Body of pancreas (tissue), 4 donors: ENCODE measurements around the gene ALDH9A1. TPM values are rescaled to one million over a fixed set of nuclear protein-coding genes. Genes with fewer than 3 reads are reported as not detected.

Experiments
- ATAC-seq: fragments of 150-250 bp; one replicate; pipeline ENCODE4 v1.9.1; 2016
- DNase-seq, 4 donors: peaks; one replicate each; pipeline ENCODE4 v3.0.0-alpha.2; 2019
- H3K27ac ChIP-seq, 4 donors: fragments of 200-600 bp; sonication (generic); 1 replicate in 3 of 4; 2 replicates in 1 of 4; pipeline versions ENCODE4 v1.5.1 to v1.6.1; 2016 to 2019; ENCODE audit warnings: mild to moderate bottlenecking in 1 of 4, mixed read lengths in 1 of 4, moderate library complexity in 1 of 4
- H3K27me3 ChIP-seq, 2 donors: fragments of 200-600 bp; sonication (generic); one replicate each; pipeline ENCODE4 v1.6.0; 2016; ENCODE audit warnings: mild to moderate bottlenecking in 1 of 2
- H3K36me3 ChIP-seq, 2 donors: fragments of 200-600 bp; sonication (generic); replicated peaks in 1 of 2; 2 replicates each; pipeline ENCODE4 v1.5.1; 2016; ENCODE audit warnings: low read depth in 2 of 2; ENCODE audit not compliant: insufficient read depth in 1 of 2
- H3K4me1 ChIP-seq: fragments of 200-600 bp; sonication (generic); one replicate; pipeline ENCODE4 v1.6.0; 2016
- H3K4me3 ChIP-seq, 2 donors: fragments of 200-600 bp; sonication (generic); 1 replicate in 1 of 2; 2 replicates in 1 of 2; pipeline ENCODE4 v1.5.1; 2016 to 2019
- H3K9me3 ChIP-seq, 3 donors: fragments of 200-600 bp; sonication (generic); 1 replicate in 2 of 3; 2 replicates in 1 of 3; pipeline ENCODE4 v1.5.1; 2016
- POLR2A ChIP-seq, 3 donors: fragments of 450-650 bp; IDR thresholded peaks; one replicate each; pipeline ENCODE4 v1.6.1; 2016; ENCODE audit warnings: antibody characterized with exemption in 3 of 3, mild to moderate bottlenecking in 2 of 3
- WGBS, 2 donors: methylation state at CpG; one replicate each; pipeline ENCODE4 v1.1.5; 2017; 5-methylcytosine and 5-hydroxymethylcytosine counted together
- intact Hi-C: fragments of 100-400 bp; cut with DNase I; formaldehyde crosslinking; loops from one replicate; pipeline ENCODE4 v1.15.1; 2023
- total RNA-seq, 2 donors: library from RNA; depleted of rRNA; stranded (reverse); fragments of >200 nt; gene quantifications; one replicate each; pipeline ENCODE4 v1.1.0, GENCODE V29; 2016
- TF ChIP-seq, protein P1 (sequence below), 7 experiments: fragments of 450-650 bp in 4 of 7; fragments of 200-600 bp in 3 of 7; sonication (generic) in 3 of 7; IDR thresholded peaks; one replicate each; pipeline ENCODE4 v1.5.1; 2016 to 2019; ENCODE audit warnings: antibody characterized with exemption in 7 of 7

ALDH9A1 gene
- total RNA-seq, 2 donors from 2014 or later: 20.8 to 30.1 TPM

DNA sequence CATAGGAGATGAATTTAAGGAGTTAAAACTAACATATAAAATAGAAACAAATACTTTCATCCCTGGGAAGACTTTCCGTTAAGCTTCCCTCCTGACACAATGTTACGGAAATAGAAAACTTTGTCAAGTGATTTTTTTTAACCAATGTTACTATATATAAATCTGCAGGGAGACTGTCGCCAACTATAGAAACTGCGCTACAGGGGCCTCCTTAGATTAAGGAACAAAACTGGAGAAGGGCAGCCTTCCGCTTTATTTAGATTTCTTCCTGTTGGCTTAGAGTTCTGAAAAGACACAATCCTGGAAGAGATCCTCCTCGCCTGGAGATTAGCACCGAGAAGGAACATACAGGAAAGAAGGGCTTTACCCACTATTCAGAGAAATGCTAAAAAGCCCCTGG lies 65.9 kb downstream of the ALDH9A1 start:
- H3K9me3 ChIP-seq: no peaks in the 10 kb centered on the region
- intact Hi-C loops: no loop called here
- H3K27ac ChIP-seq: peak overlapping the region in 3 of 4 donors; percentile 82 to 96 (median 93)
- TF ChIP-seq, protein P1, sequence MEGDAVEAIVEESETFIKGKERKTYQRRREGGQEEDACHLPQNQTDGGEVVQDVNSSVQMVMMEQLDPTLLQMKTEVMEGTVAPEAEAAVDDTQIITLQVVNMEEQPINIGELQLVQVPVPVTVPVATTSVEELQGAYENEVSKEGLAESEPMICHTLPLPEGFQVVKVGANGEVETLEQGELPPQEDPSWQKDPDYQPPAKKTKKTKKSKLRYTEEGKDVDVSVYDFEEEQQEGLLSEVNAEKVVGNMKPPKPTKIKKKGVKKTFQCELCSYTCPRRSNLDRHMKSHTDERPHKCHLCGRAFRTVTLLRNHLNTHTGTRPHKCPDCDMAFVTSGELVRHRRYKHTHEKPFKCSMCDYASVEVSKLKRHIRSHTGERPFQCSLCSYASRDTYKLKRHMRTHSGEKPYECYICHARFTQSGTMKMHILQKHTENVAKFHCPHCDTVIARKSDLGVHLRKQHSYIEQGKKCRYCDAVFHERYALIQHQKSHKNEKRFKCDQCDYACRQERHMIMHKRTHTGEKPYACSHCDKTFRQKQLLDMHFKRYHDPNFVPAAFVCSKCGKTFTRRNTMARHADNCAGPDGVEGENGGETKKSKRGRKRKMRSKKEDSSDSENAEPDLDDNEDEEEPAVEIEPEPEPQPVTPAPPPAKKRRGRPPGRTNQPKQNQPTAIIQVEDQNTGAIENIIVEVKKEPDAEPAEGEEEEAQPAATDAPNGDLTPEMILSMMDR (IDR thresholded peaks at IDR 0.05): no peak
- TF ChIP-seq POLR2A (IDR thresholded peaks at IDR 0.05): no peak
- no peak overlapping the region for H3K4me3 ChIP-seq
- no peak for ATAC-seq
- 13 to 19% methylated on average over 7 of the region's 7 CpGs for WGBS, 2 donors
- no peak for DNase-seq
- H3K27me3 ChIP-seq: no peaks in the 10 kb centered on the region
- no peaks in the 10 kb centered on the region for H3K36me3 ChIP-seq
- H3K4me1 ChIP-seq: peaks cover 48% of the 10 kb centered on the region

DNA sequence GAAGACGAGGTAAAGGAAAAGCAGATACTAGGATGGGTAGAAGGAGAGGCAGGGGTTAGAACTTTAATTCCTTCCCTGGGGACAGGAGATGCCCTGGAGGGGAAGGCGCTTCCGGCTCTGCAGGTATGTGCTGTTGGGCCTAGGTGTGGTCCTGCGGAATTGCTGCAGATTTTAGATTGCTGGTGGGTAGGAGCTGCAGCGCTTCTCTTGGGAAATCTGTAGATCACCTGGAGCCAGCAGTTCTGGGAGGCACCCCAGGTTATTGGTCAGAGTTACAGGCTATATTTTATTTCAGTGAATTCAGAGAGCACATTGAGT lies 66.3 kb downstream of the ALDH9A1 start:
- TF ChIP-seq, protein P1 (IDR thresholded peaks at IDR 0.05): no peak
- no peak for TF ChIP-seq POLR2A (IDR thresholded peaks at IDR 0.05)
- H3K27me3 ChIP-seq: no peaks in the 10 kb centered on the region
- DNase-seq (peak in 1 of 4 donors; percentile 22), ATAC-seq (no peak)
- intact Hi-C loops: no loop called here
- H3K4me1 ChIP-seq: peaks cover 44% of the 10 kb centered on the region
- H3K36me3 ChIP-seq: no peaks in the 10 kb centered on the region
- H3K9me3 ChIP-seq: no peaks in the 10 kb centered on the region
- 9 to 15% methylated on average over 5 of the region's 5 CpGs for WGBS, 2 donors
- H3K4me3 ChIP-seq: peak overlapping the region; percentile 59 to 79
- peak overlapping the region; percentile 82 to 96 (median 91) for H3K27ac ChIP-seq

DNA sequence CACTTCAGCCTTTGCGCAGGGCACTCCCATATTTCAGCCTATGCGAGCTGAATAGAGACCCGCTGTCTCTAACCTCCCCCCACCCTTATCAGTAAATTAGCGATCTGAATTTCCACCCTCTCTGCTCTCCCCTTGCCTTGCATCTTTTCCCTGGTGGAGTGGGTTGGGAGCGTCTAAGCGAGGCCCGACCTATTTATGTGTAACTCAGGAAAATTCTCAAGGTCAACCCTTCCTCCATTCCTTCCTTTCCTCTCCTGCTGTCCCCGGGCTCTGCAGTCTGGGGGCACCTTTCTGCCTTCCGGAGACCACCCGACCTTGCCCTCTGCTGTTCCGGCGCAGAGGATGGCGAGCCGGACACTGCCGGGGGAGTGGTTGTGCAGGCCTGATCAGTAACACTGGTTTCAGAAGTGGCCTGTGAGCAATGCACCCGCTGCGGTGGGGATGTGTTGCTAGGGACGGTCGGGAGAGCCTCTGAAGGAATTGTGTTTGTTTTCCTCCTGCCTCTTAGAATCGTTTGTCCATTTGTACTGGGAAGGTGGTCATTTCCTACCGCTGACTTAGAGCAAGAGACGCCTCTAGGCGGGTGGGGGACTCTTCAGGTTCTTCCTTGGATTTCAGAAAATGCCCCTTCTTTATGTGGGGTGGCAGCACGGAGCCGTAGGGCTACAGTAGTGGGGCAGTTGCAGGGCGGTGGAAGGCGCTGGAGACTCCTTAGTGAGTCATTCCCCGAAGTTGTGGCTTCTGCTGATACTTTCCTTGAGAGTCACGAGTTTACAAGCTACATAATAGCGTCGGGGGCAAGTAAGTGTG lies 66.8 kb downstream of the ALDH9A1 start:
- TF ChIP-seq, protein P1 (IDR thresholded peaks at IDR 0.05): peak in 3 of 7 experiments; percentile 14 to 36 (median 32)
- peak in 1 of 3 donors; percentile 14 for TF ChIP-seq POLR2A (IDR thresholded peaks at IDR 0.05)
- Histone ChIP-seq H3K27me3 (no peaks in the 10 kb centered on the region), H3K4me3 (peak overlapping the region; percentile 59 to 79), H3K9me3 (no peaks in the 10 kb centered on the region), H3K36me3 (no peaks in the 10 kb centered on the region), H3K27ac (peak overlapping the region; percentile 82 to 96 (median 91)), H3K4me1 (peaks cover 39% of the 10 kb centered on the region)
- DNase-seq (peak; percentile 51 to 66 (median 66)), ATAC-seq (peak; percentile 18)
- 0 to 1% methylated on average over 20 to 31 of the region's 31 CpGs for WGBS, 2 donors
- intact Hi-C loops: no loop called here

DNA sequence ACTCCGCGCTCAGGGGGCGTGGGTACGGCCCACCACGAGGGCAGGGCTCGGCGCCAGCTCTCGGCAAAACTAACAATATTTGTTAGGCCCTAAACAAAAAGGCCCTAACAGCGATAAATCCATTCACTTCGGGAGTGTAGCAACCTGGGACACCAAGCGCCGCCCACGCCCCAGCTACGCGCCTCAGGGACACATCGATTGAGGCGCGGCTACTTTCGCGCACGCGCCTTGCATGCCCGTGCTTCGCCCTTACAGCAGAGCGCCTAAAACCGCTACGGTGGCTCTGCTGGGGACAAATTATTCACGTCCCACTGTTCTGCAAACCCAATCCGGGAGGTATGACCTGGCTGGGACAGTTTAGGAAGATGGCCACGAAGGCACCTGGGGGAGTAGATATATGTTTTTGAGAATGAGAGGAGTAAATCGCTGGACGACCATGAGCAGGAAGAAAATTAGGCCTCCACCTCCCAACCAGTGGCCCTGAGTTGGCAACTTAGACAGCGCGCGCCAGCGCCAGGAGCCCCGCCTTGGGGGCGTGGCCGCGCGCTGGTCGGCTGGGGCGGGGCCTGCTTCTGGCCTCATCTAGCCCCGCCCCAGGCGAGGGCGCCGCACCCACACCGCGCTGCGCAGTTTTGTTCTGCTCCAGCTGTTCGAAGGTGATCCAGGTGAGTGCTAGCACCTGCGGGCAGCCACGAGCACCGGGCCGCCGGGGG lies 67.6 kb downstream of the ALDH9A1 start, which contains the start of gene MGST3:
Gene MGST3 (plus strand): TSS at position 606 of the 713 bp plus-strand sequence. CDS start 18,614 bp downstream, outside the sequence.
- Histone ChIP-seq H3K9me3 (no peaks in the 10 kb centered on the region), H3K36me3 (no peaks in the 10 kb centered on the region), H3K4me1 (peaks cover 36% of the 10 kb centered on the region), H3K27ac (peak within 1 kb of the TSS; percentile 82 to 96 (median 91)), H3K27me3 (no peaks in the 10 kb centered on the region), H3K4me3 (peak within 1 kb of the TSS; percentile 59 to 79)
- 0% methylated on average over 33 to 56 of the region's 56 CpGs for WGBS, 2 donors
- intact Hi-C loops: no loop called here
- peak; percentile 90 to 92 (median 91) for TF ChIP-seq POLR2A (IDR thresholded peaks at IDR 0.05)
- TF ChIP-seq, protein P1 (IDR thresholded peaks at IDR 0.05): peak in 1 of 7 experiments; percentile 1
- peak; percentile 94 for ATAC-seq
- peak; percentile 95 to 98 (median 97) for DNase-seq
